Measurements from ENCODE around the gene CNN2. TPM values are rescaled to one million over a fixed set of nuclear protein-coding genes. Genes with fewer than 3 reads are reported as not detected.

CNN2 gene
- total and polyA plus RNA-seq, 9 of the 15 experiments (the other 6 are each of a cell fraction or from before 2014, with no cell fraction given) = 12.1 to 174 (median 52.7) TPM

- TF ChIP-seq MBD2 (IDR thresholded peaks at IDR 0.05; ENCODE audit: borderline replicate concordance, low read depth) (peak; percentile 63), NFIX (CRISPR knock-in tag; IDR thresholded peaks at IDR 0.05; ENCODE audit: low read depth) (no peak), ZNF695 (CRISPR knock-in tag; IDR thresholded peaks at IDR 0.05) (no peak), POLR2B (IDR thresholded peaks at IDR 0.05; ENCODE audit: low read depth, partially characterized antibody) (no peak), ZNF280B (CRISPR knock-in tag; IDR thresholded peaks at IDR 0.05) (no peak), ZNF408 (CRISPR knock-in tag; IDR thresholded peaks at IDR 0.05; ENCODE audit: low read depth) (no peak), MBD1 (CRISPR knock-in tag; IDR thresholded peaks at IDR 0.05) (no peak), ZFX (CRISPR knock-in tag; IDR thresholded peaks at IDR 0.05) (no peak), NFYB (IDR thresholded peaks at IDR 0.05; ENCODE audit: extremely low read depth, insufficient read length) (peak; percentile 65), PKNOX1 (IDR thresholded peaks at IDR 0.05) (peak; percentile 97), MEIS2 (IDR thresholded peaks at IDR 0.05; ENCODE audit: partially characterized antibody) (peak; percentile 47), RCOR1 (IDR thresholded peaks at IDR 0.05; ENCODE audit: borderline replicate concordance in 1 of 2, low read depth in 2 of 2, low read length in 2 of 2) (peak in 1 of 2 experiments; percentile 37; a peak in 1 of 4 replicates), SP2 (IDR thresholded peaks at IDR 0.05; ENCODE audit: extremely low read depth, low read depth, low read length, poor library complexity, severe bottlenecking) (peak; percentile 66), ZBTB8A (IDR thresholded peaks at IDR 0.05; ENCODE audit: partially characterized antibody) (no peak), TEAD1 (CRISPR knock-in tag; IDR thresholded peaks at IDR 0.05) (no peak), HDAC3 (IDR thresholded peaks at IDR 0.05; ENCODE audit: borderline replicate concordance, partially characterized antibody) (no peak), KAT7 (CRISPR knock-in tag; IDR thresholded peaks at IDR 0.05; ENCODE audit: borderline replicate concordance) (no peak), ZNF398 (CRISPR knock-in tag; IDR thresholded peaks at IDR 0.05) (no peak), MCM7 (IDR thresholded peaks at IDR 0.05) (no peak), KAT8 (IDR thresholded peaks at IDR 0.05; ENCODE audit: low read depth) (no peak), HNRNPUL1 (IDR thresholded peaks at IDR 0.05; ENCODE audit: low read length) (no peak), SMARCA4 (IDR thresholded peaks at IDR 0.05) (no peak)
Observed at GRCh38 chr19:1045247-1045603, 18.8 kb downstream of the CNN2 start (continued).
